Mucosa of descending colon (tissue), 3 donors: ENCODE results near the gene RFC2. TPM values are rescaled to one million over a fixed set of nuclear protein-coding genes. Genes with fewer than 3 reads are reported as not detected.

Experiments
- ATAC-seq: fragments of 200-7000 bp; cut with Tn5 transposase; one replicate; pipeline ENCODE4 v1.9.1; 2020; ENCODE audit warnings: mild to moderate bottlenecking, moderate library complexity
- DNase-seq, 3 donors: peaks; one replicate each; pipeline ENCODE4 v3.0.0-alpha.2; 2020
- H3K36me3 ChIP-seq: fragments of 200-600 bp; one replicate; pipeline ENCODE4 v1.8.0; 2021; ENCODE audit warnings: low read depth, mild to moderate bottlenecking
- H3K4me1 ChIP-seq: fragments of 200-600 bp; one replicate; pipeline ENCODE4 v1.8.0; 2021; ENCODE audit warnings: low read depth, mild to moderate bottlenecking
- H3K4me3 ChIP-seq: fragments of 200-600 bp; one replicate; pipeline ENCODE4 v1.8.0; 2021; ENCODE audit warnings: mild to moderate bottlenecking
- H3K9me3 ChIP-seq: fragments of 200-600 bp; one replicate; pipeline ENCODE4 v1.8.0; 2021; ENCODE audit warnings: mild to moderate bottlenecking
- CTCF ChIP-seq: fragments of 200-600 bp; IDR thresholded peaks from one replicate; pipeline ENCODE4 v1.8.0; 2022; ENCODE audit warnings: antibody characterized with exemption, mild to moderate bottlenecking
- intact Hi-C, 2 donors: fragments of 100-400 bp; cut with DNase I in 1 of 2; cut with micrococcal nuclease in 1 of 2; formaldehyde crosslinking; loops; one replicate each; pipeline versions ENCODE4 v1.11.0 to v1.11.1; 2022; cut with DNase I, micrococcal nuclease
- long read RNA-seq, 2 donors: library from polyadenylated mRNA; unstranded; transcript quantifications; one replicate each; pipeline ENCODE4 v2.0.0, GENCODE V29; 2019 to 2021
- total RNA-seq, 3 donors: library from RNA; stranded (reverse); fragmentation: NEBNext Ultra II Directional in 2 of 3; extraction: Animal tissue kit (Norgen Biotek cat#: 25700) in 2 of 3; gene quantifications; one replicate each; pipeline versions ENCODE4 v1.2.1 to v1.2.4, GENCODE V29; 2021 to 2023
- donor health status: DM: no; HTN: no; CAD: no; lungs with moderate emphysema.
- donor health status: DM: no; HTN: no; CAD: no.
- donor health status: DM: no; HTN: yes; CAD: no.

RFC2 gene
- total RNA-seq: 10 to 100 TPM; 14.8 to 23.7 (median 15.9) TPM
- long read RNA-seq, donor 1, transcript RFC2-201 (11 exons, 1,695 nt): major isoform, 25 of 30 reads
- long read RNA-seq, donor 1, partial matches to known transcripts: 1 of 30 reads
- long read RNA-seq, donor 1, other reads (novel, unspliced or antisense): 2 of 30 reads
- long read RNA-seq, donor 2, transcript RFC2-201 (11 exons, 1,695 nt): major isoform, 18 of 27 reads
- long read RNA-seq, donor 2, partial matches to known transcripts: 1 of 27 reads
- long read RNA-seq, donor 2, other reads (novel, unspliced or antisense): 5 of 27 reads

GRCh38 chr7:74254129-74254857, at the start of gene RFC2:
TSS of gene RFC2 (minus strand) at chr7:74254399. CDS start at chr7:74254383, 16 bp downstream.
- peak; percentile 98 to 99 (median 98) for DNase-seq
- Histone ChIP-seq H3K4me1 (peaks cover 22% of the 10 kb centered on the region), H3K4me3 (peak within 1 kb of the TSS; percentile 49), H3K36me3 (peaks cover under 1% of the 10 kb centered on the region), H3K9me3 (no peaks in the 10 kb centered on the region)
- peak; percentile 11 for TF ChIP-seq CTCF
- intact Hi-C loops: no loop called here
- peak; percentile 99 for ATAC-seq

GRCh38 chr7:74302745-74303221, 48.6 kb upstream of the RFC2 start:
- intact Hi-C loops: no loop called here
- ATAC-seq: no peak
- peaks cover 5% of the 10 kb centered on the region for H3K4me1 ChIP-seq
- no peak for DNase-seq
- H3K9me3 ChIP-seq: no peaks in the 10 kb centered on the region
- no peak overlapping the region for H3K4me3 ChIP-seq
- no peak for TF ChIP-seq CTCF
- H3K36me3 ChIP-seq: no peaks in the 10 kb centered on the region

- H3K4me1 ChIP-seq: no peaks in the 10 kb centered on the region
- H3K4me3 ChIP-seq: no peak overlapping the region
- no peak for ATAC-seq
- no peak for TF ChIP-seq CTCF
- DNase-seq: no peak
- H3K36me3 ChIP-seq: no peaks in the 10 kb centered on the region
- H3K9me3 ChIP-seq: no peaks in the 10 kb centered on the region
- intact Hi-C loops: no loop called here
These were observed 46.7 kb upstream of the RFC2 start for GRCh38 chr7:74300926-74301325.

- no peak for DNase-seq
- H3K4me1 ChIP-seq: peaks cover 2% of the 10 kb centered on the region
- no peak overlapping the region for H3K4me3 ChIP-seq
- no peaks in the 10 kb centered on the region for H3K9me3 ChIP-seq
- no peak for TF ChIP-seq CTCF
- intact Hi-C loops: loop anchor here in 1 of 2 donors (10.0 kb wide), 1 partner anchor 85 kb away; no protein-coding TSS in a partner anchor
- ATAC-seq: no peak
- H3K36me3 ChIP-seq: no peaks in the 10 kb centered on the region
These were observed 45.2 kb upstream of the RFC2 start for GRCh38 chr7:74299401-74299800.

DNA sequence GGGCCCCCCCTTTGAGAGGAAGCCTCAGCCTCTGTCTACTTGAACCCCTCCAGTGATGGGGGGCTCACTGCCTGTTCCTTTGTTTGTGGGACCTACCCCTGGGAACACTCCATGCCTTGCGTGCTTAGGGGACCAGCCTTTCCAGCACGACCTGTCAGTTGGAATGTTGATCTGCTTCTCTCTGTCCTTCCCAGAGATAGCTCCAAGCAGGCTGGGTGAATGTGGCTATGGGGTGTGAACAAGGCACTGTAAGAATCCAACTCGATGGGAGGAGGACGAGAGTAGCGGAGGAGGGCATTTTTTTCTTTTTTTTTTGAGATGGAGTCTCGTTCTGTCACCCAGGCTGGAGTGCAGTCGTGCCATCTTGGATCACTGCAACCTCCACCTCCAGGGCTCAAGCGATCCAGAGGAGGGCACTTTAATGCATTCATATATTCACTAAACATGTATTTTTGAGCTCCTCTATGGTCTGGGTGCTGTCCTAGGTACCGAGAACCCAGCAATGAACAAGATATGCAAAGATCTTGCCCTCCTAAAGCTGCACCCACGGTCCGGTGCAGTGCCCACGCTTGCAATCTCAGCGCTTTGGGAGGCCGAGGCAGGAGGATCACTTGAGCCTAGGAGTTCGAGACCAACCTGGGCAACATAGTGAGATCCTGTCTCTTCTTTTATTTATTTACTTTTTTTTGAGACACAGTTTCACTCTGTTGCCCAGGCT, 43.5 kb upstream of the RFC2 start:
- H3K4me3 ChIP-seq: no peak overlapping the region
- ATAC-seq (no peak), DNase-seq (no peak)
- peaks cover 19% of the 10 kb centered on the region for H3K4me1 ChIP-seq
- no peak for TF ChIP-seq CTCF
- no peaks in the 10 kb centered on the region for H3K36me3 ChIP-seq
- intact Hi-C loops: loop anchor here in 1 of 2 donors (10.0 kb wide), 1 partner anchor 87 kb away; no protein-coding TSS in a partner anchor
- H3K9me3 ChIP-seq: no peaks in the 10 kb centered on the region
